OCI-LY7 (cell line): ENCODE results near the gene ZNF638.

ENCODE experiments used
- EZH2phosphoT487 ChIP-seq: fragments of 200-600 bp; sonication (generic); IDR thresholded peaks from 2 replicates; pipeline ENCODE4 v1.6.1; 2018; ENCODE audit warnings: low read depth, borderline replicate concordance, mild to moderate bottlenecking, mixed run types, antibody characterized with exemption, low read length, moderate library complexity, mixed read lengths
- TF ChIP-seq, protein P1 (sequence below): fragments of 200-600 bp; sonication (generic); conservative IDR thresholded peaks from 2 replicates; pipeline ENCODE4 v1.5.1; 2014; ENCODE audit warnings: mild to moderate bottlenecking, antibody characterized with exemption, low read length, moderate library complexity, mixed read lengths

DNA sequence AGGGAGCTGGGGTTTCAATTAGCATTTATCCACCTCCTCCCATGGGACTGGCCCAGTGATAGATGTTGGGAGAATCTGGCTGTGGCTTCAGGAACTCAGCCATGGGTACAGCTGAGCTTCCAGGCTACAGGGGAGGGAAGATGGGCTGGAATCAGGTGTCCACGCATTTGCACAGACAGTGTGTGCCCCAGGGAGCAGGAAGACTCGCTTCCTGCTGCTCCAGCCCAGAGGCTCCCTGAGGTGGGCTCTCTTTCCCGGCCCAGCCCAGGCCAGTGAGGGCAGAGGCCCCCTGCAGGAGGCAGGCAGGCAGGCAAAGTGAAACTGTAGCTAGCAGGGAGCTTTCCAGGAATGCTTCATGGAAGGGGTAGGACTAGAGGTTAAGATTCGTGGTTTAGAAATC, 150.5 kb downstream of the ZNF638 start:
- TF ChIP-seq, protein P1, sequence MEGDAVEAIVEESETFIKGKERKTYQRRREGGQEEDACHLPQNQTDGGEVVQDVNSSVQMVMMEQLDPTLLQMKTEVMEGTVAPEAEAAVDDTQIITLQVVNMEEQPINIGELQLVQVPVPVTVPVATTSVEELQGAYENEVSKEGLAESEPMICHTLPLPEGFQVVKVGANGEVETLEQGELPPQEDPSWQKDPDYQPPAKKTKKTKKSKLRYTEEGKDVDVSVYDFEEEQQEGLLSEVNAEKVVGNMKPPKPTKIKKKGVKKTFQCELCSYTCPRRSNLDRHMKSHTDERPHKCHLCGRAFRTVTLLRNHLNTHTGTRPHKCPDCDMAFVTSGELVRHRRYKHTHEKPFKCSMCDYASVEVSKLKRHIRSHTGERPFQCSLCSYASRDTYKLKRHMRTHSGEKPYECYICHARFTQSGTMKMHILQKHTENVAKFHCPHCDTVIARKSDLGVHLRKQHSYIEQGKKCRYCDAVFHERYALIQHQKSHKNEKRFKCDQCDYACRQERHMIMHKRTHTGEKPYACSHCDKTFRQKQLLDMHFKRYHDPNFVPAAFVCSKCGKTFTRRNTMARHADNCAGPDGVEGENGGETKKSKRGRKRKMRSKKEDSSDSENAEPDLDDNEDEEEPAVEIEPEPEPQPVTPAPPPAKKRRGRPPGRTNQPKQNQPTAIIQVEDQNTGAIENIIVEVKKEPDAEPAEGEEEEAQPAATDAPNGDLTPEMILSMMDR, result no peak
- no peak for TF ChIP-seq EZH2phosphoT487
